ENCODE measurements around the gene PCGF1.
"Not testable (repeated sequence)": the region's sequence is repeated elsewhere in the genome, so short reads cannot be mapped to it uniquely, and the experiment has no call there.

Gene PCGF1

DNA sequence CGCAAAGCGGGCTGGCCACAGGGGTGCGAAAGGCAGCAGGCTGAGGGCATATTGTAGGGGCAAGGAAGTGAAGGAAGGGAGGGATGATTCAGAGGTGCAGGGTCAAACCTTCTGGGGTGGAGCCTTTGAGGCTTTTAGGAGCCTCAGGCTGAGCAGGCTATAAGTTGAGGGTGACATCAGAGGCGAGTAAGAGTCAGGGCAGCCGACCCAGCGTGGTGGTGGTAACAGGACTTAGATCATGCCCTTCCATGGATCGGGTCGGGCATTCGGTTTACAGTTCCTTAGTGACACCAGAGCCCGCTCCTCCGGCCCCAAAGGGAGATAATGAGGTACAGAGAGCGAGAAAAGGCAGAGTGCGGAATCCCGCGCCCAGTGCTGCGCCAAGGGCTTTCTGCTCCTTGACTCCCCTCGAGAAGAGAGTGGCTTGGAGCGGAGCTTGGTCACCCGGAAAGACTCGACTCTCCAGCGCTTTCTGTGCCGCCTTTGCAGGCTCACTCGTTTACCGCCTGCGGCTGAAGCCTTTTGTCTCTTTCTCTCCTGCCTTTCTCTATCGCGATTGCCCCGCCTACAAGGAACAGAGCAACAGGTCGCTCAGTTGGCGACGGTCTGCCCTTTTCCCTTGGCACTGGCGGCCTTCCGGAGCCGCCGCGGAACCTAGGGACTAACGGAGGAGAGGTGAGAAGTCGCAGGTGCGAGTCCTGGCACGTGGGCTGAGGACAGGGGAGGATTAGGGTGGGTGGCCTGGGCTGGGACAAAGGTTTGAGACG lies 8.8 kb downstream of the PCGF1 start:
- no peak for DNase-seq

DNA sequence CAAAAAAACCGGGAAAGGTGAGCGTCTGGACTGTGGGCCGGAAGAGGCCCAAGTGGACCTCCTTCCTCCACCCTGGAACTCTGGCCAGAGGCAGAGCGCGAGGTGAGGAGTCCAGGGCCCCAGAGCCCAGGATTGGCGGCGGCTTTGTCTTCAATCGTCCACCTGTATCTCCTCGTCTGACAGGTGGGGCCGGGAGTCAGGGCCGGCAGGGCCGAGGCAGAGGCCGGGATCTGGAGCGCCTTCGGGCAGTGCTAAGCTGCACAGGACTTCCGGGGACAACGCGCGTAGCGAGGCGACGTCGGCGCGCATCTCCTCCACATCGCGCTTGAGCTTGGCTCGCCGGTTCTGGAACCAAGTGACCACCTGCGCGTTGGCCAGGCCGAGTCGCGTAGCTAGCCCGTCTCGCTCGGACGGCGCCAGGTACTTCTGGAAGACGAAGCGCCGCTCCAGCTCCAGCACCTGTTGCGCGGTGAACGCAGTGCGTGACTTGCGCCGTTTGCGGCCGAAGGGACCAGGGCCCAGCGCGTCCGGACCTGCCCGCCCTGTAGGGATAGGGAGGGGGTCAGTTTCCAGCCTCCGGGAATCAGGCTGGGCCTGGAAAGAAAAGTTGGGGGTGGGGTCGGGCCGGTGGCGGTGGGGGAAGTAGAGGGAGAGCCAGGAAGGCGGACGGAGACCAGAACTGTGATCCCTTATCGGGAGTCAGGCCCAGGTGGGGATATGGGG lies 9.6 kb downstream of the PCGF1 start:
- no peak for DNase-seq

DNA sequence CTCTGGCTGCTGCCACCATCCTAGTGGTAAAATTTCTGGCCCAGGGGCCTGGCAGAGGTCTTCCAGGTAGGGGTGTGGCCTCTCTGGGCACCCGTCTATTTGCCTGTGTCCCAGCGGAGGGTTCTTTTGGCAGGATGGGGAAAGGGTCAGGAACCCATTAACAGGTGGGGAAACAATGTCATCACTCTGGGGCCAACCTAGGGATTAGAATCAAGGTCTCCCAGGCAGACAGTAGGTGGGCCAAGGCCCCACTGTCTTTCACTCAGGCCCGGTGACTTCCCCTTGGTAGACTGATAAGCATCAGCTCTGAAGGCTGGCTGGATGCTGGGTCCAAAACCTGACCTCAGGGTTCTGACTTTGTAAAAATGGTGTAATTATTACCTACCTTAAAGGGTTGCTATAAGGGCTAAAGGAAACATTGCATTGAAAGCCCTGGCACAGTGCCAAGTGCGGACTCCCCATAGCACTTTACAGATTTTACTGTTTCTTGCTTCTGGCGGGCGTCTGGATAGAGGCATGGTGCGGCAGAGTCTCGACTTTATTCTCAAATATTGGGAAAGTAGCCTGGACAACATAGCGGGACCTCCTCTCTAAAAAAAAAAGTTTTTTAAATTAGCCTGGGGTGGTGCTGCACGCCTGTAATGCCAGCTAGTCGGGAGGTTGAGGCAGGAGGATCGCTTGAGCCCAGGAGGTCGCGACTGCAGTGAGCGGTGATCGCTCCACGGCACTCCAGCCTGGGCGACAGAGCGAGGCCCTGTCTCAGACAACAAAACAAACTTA lies 10.3 kb downstream of the PCGF1 start:
- no peak for DNase-seq

DNA sequence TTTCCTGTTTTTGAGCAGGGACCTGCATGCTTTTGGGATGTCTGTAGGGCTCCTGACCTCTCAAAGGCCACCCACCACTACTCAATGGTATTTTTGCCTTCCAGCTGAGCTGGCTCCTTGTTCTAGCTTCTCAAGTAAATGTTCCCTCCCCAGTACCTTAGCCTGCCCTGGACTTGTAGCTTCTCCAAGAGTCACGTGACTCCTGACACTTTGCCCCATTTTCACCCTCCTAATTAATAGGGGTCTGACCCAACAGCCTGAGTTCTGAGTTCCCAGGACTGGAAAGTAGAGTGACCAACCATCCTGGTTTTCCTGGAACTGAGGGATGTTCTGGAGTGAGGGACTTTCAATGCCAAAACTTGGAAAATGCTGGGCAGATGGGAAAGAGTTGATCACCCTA lies 12.1 kb downstream of the PCGF1 start:
- no peak for DNase-seq

DNA sequence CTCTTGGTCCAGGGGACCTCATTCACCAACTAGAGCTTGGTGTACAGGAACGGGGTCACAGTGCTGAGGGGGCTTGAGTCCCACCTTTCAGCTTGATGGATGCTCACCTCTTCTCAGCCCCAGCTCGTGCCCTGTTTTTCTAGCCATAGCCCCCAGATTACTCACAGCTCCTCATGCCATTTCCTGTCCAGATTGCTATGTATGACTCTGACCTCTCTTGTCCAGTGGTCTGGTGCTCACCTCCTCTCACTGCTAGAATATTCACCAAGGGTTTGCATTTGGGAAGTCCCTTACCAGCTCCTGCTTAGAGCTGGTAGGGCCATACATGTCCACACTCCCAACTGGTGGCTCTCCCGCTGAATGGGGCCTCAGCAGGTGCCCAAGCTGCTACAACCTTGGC lies 13.9 kb downstream of the PCGF1 start:
- DNase-seq, result no peak

DNA sequence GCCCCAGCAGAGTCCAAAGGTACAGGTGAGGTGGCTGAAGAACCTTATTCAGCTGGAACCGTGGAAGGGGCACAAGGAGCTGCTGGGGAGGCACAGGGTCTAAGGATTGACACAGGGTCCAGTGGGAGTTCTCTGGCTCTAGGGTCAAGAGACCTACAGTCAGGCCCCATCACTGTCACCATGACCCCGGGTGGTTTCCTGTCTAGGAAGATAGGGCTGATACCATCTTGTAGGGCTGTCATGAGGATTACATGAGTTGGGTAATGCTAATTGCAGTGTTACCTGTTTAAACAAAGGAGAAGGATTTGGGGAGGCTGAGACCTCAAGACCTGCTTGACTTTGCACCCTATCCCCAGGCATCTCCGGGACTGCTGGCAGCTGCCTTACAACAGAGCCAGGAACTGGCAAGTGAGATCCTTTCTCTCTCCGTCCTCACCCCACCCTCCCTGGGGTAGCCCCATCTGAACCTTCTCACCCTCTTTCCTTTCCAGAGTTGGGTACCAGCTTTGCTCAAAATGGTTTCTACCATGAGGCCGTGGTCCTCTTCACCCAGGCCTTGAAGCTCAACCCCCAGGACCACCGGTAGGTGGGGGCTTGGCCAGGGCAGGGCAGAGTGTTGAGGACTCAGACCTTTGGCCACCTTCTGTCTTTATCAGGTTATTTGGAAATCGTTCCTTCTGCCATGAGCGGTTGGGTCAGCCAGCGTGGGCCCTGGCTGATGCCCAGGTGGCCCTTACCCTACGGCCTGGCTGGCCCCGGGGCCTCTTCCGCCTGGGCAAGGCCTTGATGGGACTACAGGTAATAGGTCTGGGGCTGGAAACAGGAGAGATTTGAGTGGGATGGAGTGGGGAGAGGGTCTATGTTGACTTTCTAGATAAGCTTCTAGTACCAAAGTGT lies 15.6 kb downstream of the PCGF1 start:
- DNase-seq, result no peak

DNA sequence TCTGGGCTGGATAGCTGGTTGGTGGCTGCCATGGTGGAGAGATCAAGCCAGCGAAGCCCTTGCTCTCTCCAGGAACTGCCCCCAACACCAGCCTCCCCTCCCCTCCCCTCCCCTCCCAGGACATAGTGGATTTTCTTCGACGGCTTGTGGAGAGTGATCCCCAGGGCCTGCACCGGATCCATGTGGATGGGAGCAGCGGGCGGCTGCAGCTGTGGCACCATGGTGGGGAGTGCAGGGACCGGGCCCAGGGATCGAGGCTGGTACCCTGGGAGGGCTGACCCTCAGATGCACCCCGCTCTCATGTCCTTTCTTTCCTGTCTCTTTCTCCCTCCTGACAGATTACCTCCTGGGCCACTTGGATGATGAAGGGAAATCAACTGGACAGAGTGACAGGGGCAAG lies 17.6 kb downstream of the PCGF1 start:
- no peak for DNase-seq

DNA sequence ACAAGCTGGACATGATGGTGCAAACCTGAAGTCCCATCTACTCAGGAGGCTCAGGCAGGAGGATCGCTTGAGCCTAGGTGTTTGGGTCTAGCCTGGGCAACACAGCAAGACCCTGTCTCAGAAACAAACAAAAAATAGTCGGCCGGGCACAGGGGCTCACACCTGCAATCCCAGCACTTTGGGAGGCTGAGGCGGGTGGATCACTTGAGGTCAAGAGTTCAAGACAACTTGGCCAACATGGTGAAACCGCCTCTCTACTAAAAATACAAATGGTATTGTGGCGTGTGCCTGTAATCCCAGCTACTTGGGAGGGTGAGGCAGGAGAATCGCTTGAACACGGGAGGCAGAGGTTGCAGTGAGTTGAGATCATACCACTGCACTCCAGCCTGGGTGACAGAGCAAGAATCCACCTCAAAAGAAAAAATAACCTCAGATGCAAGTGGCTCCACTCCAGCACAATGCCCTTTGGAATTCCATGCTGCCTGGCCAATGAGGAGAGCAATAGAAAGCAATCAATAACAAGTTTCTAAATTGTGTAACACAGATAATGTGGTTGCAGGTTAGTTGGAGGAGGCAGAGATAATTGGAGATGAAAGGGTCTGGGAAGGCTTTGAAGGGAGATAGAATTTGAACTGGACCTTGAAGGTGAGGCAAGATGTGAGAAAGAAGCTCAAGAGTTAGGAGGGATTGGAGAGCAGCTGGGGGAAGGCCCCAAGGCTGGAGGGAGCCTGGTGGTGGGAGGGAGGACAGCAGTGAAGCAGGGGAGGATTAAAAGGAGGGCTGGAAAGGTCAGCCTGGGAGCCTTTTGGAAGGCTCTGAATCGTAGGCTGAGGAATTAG lies 18.6 kb downstream of the PCGF1 start:
- DNase-seq, result no peak

DNA sequence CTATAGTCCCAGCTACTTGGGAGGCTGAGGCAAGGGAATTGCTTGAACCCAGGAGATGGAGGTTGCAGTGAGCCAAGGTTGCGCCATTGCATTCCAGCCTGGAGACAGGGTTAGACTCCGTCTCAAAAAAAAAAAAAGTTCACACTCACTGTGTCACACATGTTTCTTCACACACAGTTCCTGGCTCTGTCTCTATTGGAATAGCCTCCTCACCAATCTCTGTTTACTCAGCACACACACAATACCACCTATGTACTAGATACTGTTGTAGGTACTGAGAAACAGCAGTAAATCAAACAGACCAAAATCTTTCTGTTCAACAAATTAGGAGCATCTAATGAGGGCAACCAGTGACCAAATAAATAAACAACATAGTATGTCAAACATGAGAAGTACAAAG lies 21.4 kb downstream of the PCGF1 start:
- no peak for DNase-seq

DNA sequence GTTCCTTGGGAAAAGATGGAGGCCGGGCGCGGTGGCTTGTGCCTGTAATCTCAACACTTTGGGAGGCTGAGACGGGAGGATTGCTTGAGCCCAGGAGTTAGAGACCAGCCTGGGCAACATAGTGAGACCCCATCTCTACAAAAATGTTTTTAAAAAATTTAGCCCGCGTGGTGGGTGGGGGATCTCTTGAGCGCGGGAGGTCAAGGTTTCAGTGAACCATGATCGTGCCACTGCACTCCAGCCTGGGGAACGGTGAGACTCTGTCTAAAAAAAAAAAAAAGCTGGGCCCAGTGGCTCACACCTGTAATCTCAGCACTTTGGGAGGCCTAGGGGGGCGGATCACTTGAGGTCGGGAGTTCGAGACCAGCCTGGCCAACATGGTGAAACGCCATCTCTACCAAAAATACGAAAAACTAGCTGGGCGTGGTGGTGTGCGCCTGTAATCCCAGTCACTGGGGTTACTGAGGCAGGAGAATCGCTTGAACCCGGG lies 23.8 kb downstream of the PCGF1 start:
- not testable (repeated sequence) for DNase-seq

DNA sequence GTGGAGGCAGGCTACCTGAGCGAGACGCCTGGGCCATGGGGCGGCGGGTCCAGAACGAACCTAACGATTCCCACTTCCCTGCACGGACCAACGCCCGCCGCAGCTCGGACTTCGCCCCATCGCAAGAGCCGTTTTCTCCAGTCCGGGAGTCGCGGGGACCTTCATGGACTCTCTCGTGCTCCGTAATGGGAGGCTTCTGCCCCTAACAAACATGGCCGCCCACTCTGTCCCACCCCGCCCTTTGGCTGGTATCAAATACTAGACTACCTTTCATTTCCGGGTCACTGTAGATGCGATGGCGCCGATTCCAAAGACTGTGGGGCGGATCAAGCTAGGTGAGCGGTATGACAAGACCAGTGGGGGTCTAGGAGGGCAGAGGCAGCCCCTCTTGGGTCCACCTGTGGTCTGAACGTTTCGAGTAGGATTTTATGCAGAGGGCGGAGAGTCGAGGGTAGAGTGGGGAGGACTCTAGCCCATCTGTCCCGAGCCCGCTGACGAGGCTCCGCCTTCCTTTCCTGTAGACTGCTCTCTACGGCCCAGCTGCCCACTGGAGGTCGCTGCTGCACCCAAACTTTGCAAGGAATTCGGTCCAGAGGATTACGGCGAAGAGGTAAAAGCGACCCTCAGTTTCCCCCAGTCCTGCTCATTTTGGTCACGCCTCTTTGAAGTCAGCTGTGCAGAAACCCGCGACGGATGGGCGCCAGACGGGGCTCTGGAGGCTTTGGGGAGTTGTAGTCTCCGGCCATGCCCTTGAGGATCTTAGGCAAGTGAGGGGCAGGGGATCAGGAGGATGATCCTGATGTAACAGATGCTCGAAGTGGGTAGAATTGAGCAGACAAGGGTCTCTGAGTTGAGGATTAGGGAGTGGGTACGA lies 24.5 kb downstream of the PCGF1 start, which contains the start of the genes CCDC142 and TTC31:
TSS of gene CCDC142 (minus strand) at position 198 of the 874 bp plus-strand sequence. CDS start at position 37, 161 bp downstream.
TSS of gene TTC31 (plus strand) at position 281 of the 874 bp plus-strand sequence. CDS start at position 296, 15 bp downstream.
- peak; percentile 90 to 92 for DNase-seq

DNA sequence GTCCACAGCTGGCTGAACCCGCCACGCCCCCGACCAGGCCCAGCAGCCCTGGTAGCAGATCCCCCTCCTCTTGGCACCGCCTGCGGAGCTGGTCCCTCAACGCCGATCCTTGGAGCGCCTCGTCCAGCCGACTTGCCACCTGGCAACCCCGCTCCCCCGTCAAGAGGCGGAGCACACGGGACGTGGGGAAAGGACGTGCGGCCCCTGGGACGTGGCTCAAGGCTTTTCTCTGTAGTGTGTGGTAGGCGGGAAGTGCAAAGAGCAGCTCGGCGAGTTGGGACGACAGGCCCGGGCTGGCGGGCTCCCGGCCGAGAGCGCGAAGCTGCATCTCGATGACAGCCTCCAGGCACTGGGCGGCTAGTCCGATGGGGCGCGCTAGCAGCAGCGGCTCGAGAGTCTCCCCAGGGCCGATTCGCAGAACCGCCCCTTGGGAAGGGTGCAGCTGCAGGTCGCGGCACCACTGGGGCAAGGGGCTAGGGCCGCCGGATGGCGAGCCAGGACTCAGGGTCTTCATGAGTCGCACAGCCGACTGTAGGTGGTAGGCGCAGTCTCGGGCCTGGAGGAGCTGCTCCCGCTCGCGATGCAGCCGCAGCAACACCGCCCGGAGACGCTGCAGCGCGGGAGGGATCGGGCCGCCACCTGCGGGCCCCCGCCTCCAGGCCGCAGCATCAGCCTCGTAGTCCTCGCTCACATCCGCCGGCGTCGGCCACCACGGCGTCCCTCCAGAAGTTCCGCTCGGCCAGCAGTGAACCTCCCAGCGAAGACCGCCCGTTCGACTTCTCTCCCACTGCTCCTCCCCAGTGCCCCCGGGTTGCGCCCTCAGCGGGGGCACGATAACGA lies 25.3 kb downstream of the PCGF1 start:
- no peak for DNase-seq

DNA sequence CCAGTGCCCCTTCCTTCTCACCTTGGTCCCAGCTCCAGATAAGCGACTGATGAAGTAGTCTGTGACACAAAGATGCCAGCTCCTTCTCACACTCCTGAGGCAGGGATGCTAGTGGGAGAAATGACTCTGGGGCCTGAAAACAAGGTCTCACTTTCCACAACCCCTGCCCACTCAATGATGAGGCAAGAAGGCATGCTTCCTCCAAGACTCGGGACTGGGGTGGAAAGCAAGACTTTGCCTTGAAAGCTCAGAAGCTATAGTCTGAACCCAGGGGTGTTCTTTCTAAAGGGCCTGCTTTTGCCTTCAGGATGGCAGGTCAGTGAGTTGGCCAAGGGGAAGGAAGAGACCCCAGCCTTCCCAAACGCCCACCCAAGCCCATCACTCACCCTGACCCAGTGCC lies 26.1 kb downstream of the PCGF1 start:
- DNase-seq, result no peak

DNA sequence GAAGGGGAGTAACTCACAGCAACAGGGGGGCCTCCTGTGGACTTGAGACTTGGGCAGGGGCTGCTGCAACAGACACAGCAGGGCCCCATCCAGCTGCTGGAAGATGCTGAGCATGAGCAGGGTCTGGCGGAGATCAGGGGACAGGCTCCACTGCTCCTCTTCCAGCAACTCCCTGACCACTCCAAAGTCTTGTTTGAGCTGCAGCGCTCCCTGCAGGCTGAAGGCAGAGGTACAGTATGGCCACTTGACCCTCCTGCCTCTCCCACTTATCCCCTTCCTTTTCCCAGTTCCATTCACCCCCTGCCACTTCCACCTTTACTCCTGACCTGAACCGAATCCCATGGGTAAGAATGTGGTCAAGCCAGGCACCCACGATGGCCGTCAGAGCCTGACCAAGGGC lies 32.6 kb downstream of the PCGF1 start:
- DNase-seq, result no peak

DNA sequence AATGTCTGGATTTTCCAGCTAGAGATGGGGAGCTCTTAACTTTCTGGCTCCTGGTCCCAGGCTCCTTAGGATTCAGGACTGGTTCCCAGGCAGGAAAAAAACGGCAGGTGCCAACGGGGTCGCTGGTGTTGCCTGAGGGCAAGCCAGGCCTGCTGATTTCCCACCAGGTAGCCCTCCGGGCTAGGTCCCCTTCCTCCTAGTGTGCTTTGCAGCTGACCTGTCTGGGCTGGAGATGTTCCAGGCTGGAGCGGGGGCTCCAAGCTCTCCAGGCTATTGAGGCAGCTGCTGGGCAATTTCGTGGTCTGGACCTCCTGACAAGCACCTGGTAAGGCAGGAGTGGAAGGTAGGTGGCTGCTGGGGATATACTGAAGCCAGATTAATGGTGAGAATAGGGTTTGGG lies 33.0 kb downstream of the PCGF1 start:
- no peak for DNase-seq

DNA sequence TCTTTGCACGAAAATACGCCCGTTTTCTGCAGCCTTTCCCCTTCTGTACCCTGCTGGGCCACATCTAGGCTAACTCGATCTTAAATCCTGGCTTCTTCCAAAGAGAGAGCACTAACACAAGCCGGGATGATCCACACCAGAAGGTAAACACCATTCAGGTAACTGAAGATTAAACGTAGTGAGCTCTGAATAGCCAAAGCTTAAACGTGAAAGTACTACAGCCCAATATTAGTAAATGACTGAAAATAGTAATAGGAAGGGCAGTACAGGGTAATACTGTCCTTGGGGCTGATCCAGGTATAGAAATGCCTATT lies 34.6 kb downstream of the PCGF1 start:
- no peak for DNase-seq

DNA sequence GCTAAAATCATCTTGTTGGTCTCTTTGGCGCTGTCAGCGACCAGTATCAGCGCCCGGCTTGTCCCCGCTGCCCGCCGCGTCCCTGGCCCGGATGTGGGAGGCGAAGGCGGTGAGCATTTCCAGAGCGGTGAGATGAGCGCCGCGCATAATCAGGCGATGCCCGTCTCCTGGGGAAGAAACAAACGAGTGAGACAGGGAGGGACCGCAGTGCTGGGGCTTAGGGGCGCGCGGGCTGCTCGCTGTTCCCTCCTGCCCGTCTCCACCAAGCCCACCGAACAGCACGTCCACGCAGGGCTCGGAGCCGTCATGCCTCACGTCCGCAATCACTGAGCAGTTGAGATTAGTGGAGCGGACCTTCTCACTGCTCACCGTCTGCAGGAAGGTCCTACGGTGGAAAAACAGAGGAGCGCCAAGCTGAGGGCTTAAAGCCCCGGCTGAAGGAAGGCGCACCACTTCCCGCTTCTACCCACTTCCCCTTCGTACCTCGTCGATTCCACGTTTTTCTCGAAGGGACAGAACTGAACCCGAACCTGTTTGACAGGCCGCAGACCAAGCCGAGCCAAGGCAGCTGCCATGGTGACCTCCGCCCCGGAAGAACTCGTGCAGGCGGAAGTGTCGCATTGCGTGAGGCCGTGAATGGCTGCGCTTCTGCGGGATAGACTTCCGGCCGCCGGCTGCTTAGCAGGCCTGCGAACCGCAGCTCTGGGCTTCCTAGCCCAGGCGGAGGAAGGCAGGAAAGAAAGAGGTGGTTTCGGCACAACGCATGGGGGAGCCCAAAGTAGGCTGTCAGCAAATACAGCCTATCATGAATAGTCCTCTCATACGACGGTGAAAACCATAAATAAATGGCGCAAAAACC lies 35.2 kb downstream of the PCGF1 start, which contains the start of gene MRPL53:
TSS of gene MRPL53 (minus strand) at position 595 of the 859 bp plus-strand sequence. CDS start at position 575, 20 bp downstream.
- DNase-seq, result peak; percentile 91 to 92
